T-helper 22 cell (primary cell): ENCODE data around the gene ACTR8.
"Not testable (repeated sequence)": the region's sequence is repeated elsewhere in the genome, so short reads cannot be mapped to it uniquely, and the experiment has no call there.

Experiments
- DNase-seq: peaks from one replicate; pipeline ENCODE4 v3.0.0-alpha.2; 2020; ENCODE audit warnings: low read depth

Gene ACTR8

GRCh38 chr3:53881691-53882593, at the start of gene ACTR8:
Gene ACTR8 (minus strand): TSS chr3:53882152. CDS start chr3:53882101, 51 bp downstream.
- DNase-seq: peak; percentile 76

GRCh38 chr3:53927208-53927872, 45.4 kb upstream of the ACTR8 start:
- DNase-seq: not testable (repeated sequence)

GRCh38 chr3:53921296-53921695, 39.3 kb upstream of the ACTR8 start:
- DNase-seq: no peak

GRCh38 chr3:53919741-53920140, 37.8 kb upstream of the ACTR8 start:
- DNase-seq: no peak

GRCh38 chr3:53913401-53913800, 31.4 kb upstream of the ACTR8 start:
- DNase-seq: no peak

- no peak for DNase-seq
These were observed 20.8 kb upstream of the ACTR8 start for GRCh38 chr3:53902711-53903110.

- DNase-seq: no peak
These were observed 20.1 kb upstream of the ACTR8 start for GRCh38 chr3:53902067-53902466.

- DNase-seq: no peak
These were observed 18.8 kb upstream of the ACTR8 start for GRCh38 chr3:53900666-53901331.

- no peak for DNase-seq
These were observed 17.8 kb upstream of the ACTR8 start for GRCh38 chr3:53899750-53900149.

GRCh38 chr3:53892286-53892637, 10.3 kb upstream of the ACTR8 start:
- DNase-seq: no peak

- peak; percentile 96 for DNase-seq
These were observed 9.7 kb upstream of the ACTR8 start, which contains the start of gene SELENOK for GRCh38 chr3:53891497-53892285. Gene SELENOK (minus strand): TSS chr3:53891859.

GRCh38 chr3:53890726-53891475, 8.9 kb upstream of the ACTR8 start:
- peak; percentile 51 for DNase-seq

- no peak for DNase-seq
These were observed 6.3 kb upstream of the ACTR8 start for GRCh38 chr3:53888232-53888631.

- no peak for DNase-seq
These were observed 5.5 kb upstream of the ACTR8 start for GRCh38 chr3:53887446-53887845.

GRCh38 chr3:53885239-53885638, 3.3 kb upstream of the ACTR8 start:
- DNase-seq: no peak

- no peak for DNase-seq
These were observed 2.7 kb upstream of the ACTR8 start for GRCh38 chr3:53884623-53885022.

GRCh38 chr3:53883008-53883407, 1.1 kb upstream of the ACTR8 start:
- DNase-seq: no peak

GRCh38 chr3:53880396-53881345, 1.3 kb downstream of the ACTR8 start:
- no peak for DNase-seq

- DNase-seq: no peak
These were observed 16.0 kb downstream of the ACTR8 start for GRCh38 chr3:53865732-53866499.
